CD4-positive, alpha-beta T cell treated with Interleukin-1 beta for 1 hour (primary cell): Measurements from ENCODE around the gene VWA8.
A peak's percentile ranks its signal among the peaks of the same experiment; 100 is the strongest.
"Not testable (repeated sequence)": the region's sequence is repeated elsewhere in the genome, so short reads cannot be mapped to it uniquely, and the experiment has no call there.

Experiments used
- DNase-seq, 2 donors: peaks; one replicate each; pipeline ENCODE4 v3.0.0-alpha.2; 2020 to 2022

The VWA8 gene

GRCh38 chr13:41547251-41548000 lies 413.5 kb downstream of the VWA8 start:
- DNase-seq = no peak

- no peak for DNase-seq
Measured at GRCh38 chr13:41546372-41547190, 414.3 kb downstream of the VWA8 start.

- DNase-seq = no peak
Measured at GRCh38 chr13:41545432-41545707, 415.5 kb downstream of the VWA8 start.

- no peak for DNase-seq
Measured at GRCh38 chr13:41543664-41544300, 417.1 kb downstream of the VWA8 start.

GRCh38 chr13:41542799-41543198 lies 418.1 kb downstream of the VWA8 start:
- DNase-seq = not testable (repeated sequence)

- DNase-seq = no peak
Measured at GRCh38 chr13:41542281-41542680, 418.6 kb downstream of the VWA8 start.

GRCh38 chr13:41541142-41541938 lies 419.6 kb downstream of the VWA8 start:
- DNase-seq = no peak

- DNase-seq = peak; percentile 15 to 42
Measured at GRCh38 chr13:41540240-41540639, 420.7 kb downstream of the VWA8 start.

GRCh38 chr13:41533266-41534052 lies 427.4 kb downstream of the VWA8 start:
- no peak for DNase-seq

GRCh38 chr13:41528021-41528420 lies 432.9 kb downstream of the VWA8 start:
- DNase-seq = no peak

GRCh38 chr13:41520660-41521630 lies 440.0 kb downstream of the VWA8 start:
- no peak for DNase-seq

GRCh38 chr13:41520016-41520659 lies 440.8 kb downstream of the VWA8 start:
- DNase-seq = peak in 1 of 2 donors; percentile 39
